NCI-H187 treated with DMSO at 0.1 percent for 48 hours (cell line): ENCODE data around the gene TBC1D8.
"Not testable (repeated sequence)": the region's sequence is repeated elsewhere in the genome, so short reads cannot be mapped to it uniquely, and the experiment has no call there.

Experiments used
- DNase-seq: peaks from one replicate; lab custom pipeline; 2025; lab: John Stamatoyannopoulos, UW

The TBC1D8 gene

GRCh38 chr2:101151146-101151858, at the start of gene TBC1D8:
Gene TBC1D8 (minus strand): TSS chr2:101151382. CDS start chr2:101151253, 129 bp downstream.
- peak; percentile 8 for DNase-seq

GRCh38 chr2:101200676-101201075, 49.5 kb upstream of the TBC1D8 start:
- no peak for DNase-seq

GRCh38 chr2:101199251-101199791, 48.1 kb upstream of the TBC1D8 start:
- DNase-seq, result no peak

DNA sequence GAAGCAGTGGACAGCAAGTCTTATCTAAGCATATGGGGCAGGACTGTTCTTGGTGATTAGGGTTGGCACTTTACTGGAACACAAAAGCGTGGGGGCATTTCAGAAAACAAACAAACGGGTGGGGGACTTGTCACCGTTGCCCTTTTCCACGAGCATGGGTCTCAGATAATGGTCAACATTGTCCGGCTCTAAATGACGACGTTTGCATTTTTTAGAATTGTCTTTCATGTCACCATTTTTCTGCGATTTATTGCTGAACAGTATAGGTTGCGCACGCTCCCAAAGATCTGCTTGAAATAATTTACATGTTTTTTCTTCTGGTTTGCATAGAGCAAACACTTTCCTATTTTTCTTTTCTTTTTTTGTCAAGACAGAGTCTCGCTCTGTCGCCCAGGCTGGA, 46.6 kb upstream of the TBC1D8 start:
- no peak for DNase-seq

- DNase-seq, result no peak
Observed at GRCh38 chr2:101197215-101197745, 46.1 kb upstream of the TBC1D8 start.

- DNase-seq, result no peak
Observed at GRCh38 chr2:101195871-101196661, 44.9 kb upstream of the TBC1D8 start.

DNA sequence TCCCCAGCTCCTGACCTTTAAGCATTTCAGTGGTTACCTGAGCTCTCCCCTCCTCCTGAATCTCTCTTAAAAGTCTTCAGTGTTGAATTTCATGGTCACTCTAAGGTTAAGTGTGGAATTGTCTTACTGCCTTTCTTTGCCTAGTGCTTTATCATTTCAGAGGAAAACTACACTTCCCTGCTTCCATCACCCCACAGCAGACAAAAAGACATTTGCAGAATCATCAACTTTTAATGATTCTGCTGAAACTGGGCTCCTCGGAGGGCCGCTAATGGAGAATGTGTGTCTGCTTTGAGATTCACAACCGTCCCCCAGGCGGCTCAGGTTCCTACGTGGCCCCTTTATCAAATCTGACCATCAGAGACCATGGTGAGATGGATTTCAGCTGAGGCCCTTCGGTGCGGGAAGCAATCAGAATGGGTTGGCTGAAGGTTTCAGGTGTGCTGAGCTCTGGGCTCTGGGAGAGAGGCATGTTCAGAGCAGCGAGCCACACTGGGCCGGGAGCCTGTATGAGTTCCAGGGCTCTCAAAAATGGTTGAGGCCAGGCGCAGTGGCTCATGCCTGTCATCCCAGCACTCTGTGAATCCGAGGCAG, 41.9 kb upstream of the TBC1D8 start:
- DNase-seq, result no peak

DNA sequence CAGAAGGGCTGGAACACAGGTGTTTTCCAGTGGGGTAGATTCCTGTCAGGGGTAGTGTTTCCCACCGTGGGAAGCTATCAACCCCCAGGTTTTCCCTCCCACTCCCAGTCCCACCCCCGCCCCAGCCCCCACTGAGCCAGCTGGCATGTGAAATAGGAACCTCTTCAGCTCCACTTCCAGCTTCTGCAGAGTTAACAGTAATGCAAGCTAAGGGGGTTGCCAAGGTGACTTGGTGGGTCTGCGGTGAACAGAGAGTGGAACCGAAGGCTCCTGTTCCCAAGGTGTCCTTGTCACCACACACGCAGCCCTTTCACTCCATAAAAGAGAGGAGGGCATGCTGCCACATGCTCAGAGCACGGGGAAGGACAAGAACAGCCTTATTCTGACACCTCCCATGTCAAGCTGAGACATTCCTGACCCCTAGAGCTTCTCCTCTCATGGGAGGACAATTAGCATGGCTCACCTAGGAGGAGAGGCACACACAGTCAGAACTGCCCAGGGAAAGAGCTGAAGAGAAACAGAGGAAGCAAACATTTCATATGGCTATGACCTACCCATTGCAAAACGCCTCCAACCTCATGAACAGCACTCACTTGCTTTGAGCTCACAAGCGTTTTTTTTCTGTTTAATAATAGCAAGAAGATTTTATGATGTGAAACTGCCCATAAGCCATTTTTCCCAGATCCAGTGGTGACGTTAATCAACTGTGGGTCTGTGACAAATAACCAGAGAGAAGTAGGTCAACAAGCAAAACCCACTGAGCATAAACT, 39.8 kb upstream of the TBC1D8 start:
- DNase-seq, result peak; percentile 10

DNA sequence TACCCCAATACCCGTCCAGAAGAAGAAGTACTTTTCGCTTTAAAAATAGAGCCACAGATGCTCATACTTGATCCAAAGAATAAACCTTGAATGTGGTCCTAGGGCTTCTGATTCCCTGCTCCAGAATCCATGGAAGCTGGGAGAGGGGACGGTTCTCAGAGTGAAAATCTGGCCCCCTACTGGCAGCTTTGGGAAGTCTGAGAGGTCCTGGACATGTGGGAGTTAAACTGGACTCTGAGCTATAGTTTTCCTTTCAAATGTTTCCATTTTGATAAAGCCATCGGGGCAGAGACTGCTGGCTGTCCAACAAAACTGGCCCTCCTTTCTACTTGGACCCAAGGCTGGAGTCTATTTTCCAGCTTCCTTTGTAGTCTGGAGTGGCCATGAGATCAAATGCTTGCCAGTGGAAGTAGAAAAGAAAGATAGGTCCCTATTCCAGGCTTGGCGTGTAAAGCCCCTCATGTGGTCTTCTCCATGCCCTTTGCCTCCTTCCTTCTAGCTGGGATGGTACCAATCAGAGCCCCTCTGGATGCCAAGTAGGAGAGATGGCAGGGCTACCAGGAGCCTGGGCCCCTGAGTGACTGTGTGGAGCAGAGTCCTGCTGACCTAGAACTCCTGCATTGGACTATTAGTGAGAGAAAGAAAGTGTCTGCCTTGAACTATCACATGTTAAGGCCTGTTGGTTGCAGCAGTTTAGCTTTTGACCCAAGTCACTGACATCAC, 37.7 kb upstream of the TBC1D8 start:
- DNase-seq, result no peak

- DNase-seq, result no peak
Observed at GRCh38 chr2:101187131-101187530, 35.9 kb upstream of the TBC1D8 start.

DNA sequence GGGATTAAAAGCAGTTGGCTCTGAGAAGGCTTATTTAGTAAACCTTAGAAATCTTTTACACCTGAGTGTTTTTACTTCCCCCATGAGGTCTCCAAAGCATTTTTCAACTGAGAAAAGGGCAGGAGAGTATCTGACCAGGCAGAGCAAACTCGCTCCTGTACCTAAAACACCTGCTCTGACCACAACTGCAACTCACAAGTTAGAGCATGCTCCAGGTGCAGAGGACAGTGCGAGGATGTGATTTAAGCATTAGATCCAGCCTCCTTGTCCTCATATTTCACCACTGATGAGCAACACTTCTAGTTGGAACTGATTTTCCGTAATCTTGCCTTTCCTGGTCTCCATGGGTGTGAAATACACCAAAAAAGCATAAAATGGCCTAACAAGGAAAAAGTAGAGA, 34.5 kb upstream of the TBC1D8 start:
- no peak for DNase-seq

- DNase-seq, result no peak
Observed at GRCh38 chr2:101185085-101185484, 33.9 kb upstream of the TBC1D8 start.

GRCh38 chr2:101179982-101180381, 28.8 kb upstream of the TBC1D8 start:
- DNase-seq, result no peak

GRCh38 chr2:101176803-101177202, 25.6 kb upstream of the TBC1D8 start:
- DNase-seq, result no peak

GRCh38 chr2:101175991-101176390, 24.8 kb upstream of the TBC1D8 start:
- DNase-seq, result no peak

DNA sequence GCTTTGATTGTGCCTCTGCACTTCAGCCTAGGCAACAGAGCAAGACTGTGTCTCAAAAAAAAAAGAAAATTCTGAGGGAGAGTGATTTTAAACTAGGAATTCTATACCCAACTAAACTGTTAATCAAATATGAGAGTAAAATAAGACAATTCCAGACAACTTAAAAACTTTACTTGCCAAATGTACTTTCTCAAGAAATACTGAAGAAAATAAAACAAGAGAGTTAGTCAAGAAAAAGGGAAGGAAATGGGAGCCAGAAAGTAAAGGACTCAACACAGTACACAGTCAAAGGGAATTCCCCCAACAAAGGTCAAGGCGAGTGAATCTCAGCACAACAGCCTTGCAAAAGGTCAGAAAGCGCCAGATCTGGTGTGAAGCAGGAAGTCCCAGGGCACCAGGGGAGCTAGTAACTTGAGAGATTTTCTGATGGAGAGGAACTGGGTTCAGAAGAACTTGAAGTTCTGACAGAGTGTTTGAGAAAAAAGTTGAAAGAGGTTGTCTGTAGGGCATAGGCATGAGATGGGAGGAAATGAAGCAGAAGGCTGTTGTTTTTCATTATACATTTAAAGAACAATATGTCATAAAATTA, 22.6 kb upstream of the TBC1D8 start:
- no peak for DNase-seq

- DNase-seq, result not testable (repeated sequence)
Observed at GRCh38 chr2:101169822-101170221, 18.6 kb upstream of the TBC1D8 start.

DNA sequence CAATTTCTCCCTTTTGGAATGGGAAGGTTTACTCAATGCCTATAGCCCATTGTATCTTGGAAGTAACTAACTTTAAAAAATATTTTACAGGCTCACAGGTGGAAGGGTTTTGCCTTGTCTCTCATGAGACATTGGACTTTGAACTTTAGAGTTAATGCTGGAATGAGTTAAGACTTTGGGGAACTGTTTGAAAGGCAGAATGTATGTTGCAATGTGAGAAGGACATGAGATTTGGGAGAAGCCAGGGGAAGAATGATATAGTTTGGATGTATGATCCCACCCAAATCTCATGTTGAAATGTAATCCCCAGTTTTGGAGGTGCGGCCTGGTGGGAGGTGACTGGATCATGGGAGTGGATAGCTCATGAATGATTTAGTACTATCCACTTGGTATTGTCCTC, 17.5 kb upstream of the TBC1D8 start:
- no peak for DNase-seq

DNA sequence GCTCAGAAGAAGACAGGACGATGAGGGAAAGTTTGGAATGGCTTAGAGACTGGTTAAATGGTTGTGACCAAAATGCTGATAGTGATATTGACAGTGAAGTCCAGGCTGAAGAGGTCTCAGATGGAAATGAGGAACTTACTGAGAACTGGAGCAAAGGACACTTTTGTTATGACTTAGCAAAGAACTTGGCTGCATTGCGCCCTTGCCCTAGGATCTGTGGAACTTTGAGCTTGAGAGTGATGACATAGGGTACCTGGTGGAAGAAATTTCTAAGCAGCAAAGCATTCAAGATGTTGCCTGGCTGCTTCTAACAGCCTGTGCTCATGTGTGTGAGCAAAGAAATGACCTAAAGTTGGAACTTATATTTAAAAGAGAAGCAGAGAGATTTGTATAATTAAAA, 16.4 kb upstream of the TBC1D8 start:
- DNase-seq, result not testable (repeated sequence)

DNA sequence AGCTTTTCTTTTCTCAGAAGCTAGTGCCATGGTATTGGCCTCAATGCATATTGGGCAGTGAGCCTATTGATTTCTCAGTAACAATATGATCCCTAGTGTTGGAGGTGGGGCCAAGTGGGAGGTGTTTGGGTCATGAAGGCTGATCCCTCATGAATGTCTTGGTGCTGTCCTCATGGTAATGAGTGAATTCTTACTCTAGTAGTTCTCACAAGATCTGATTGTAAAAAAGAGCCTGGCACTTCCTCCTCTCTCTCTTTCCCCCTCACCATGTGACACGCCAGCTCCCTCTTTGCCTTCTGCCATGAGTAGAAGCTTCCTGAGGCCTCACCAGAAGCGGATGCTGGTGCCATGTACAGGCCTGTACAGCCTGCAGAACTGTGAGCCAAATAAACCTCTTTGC, 12.8 kb upstream of the TBC1D8 start:
- DNase-seq, result no peak
